GM23338 (cell line): Measurements from ENCODE around the gene RAD51B. TPM values are rescaled to one million over a fixed set of nuclear protein-coding genes. Genes with fewer than 3 reads are reported as not detected.

ENCODE experiments used
- CTCF ChIP-seq, 2 experiments: fragments of 200-600 bp in 1 of 2; sonication (generic) in 1 of 2; conservative IDR thresholded peaks; 2 replicates each; pipeline versions ENCODE4 v1.5.1 to v1.6.1; 2016 to 2017; ENCODE audit warnings: antibody characterized with exemption in 2 of 2, low read depth in 2 of 2, mild to moderate bottlenecking in 2 of 2, moderate library complexity in 1 of 2
- ETS1 ChIP-seq: IDR thresholded peaks from 2 replicates; pipeline ENCODE4 v1.6.1; 2016; ENCODE audit warnings: antibody characterized with exemption
- NANOG ChIP-seq: IDR thresholded peaks from 2 replicates; pipeline ENCODE4 v1.6.1; 2016; ENCODE audit warnings: antibody characterized with exemption, borderline replicate concordance
- POLR2AphosphoS5 ChIP-seq: IDR thresholded peaks from 2 replicates; pipeline ENCODE4 v1.6.1; 2016; ENCODE audit warnings: antibody characterized with exemption, low read depth
- STAT1 ChIP-seq: IDR thresholded peaks from one replicate; pipeline ENCODE4 v1.6.1; 2016; ENCODE audit warnings: antibody characterized with exemption; ENCODE audit not compliant: unreplicated experiment
- ZNF114 ChIP-seq: fragments of 250-450 bp; sonication (Bioruptor Pico); IDR thresholded peaks from 2 replicates; pipeline ENCODE4 v1.5.0; 2020; ENCODE audit warnings: mild to moderate bottlenecking, moderate library complexity
- ZNF462 ChIP-seq: fragments of 250-450 bp; sonication (Bioruptor Pico); IDR thresholded peaks from 2 replicates; pipeline ENCODE4 v1.5.0; 2020; ENCODE audit warnings: mild to moderate bottlenecking, moderate library complexity
- polyA plus RNA-seq: library from polyadenylated mRNA; unstranded; fragments of >200 nt; fragmentation: Nextera tagmentation; extraction: Ambion mirVana; gene quantifications from 2 replicates; pipeline ENCODE4 v1.2.1, GENCODE V29; 2016
- total RNA-seq: library from RNA; depleted of rRNA; stranded (reverse); fragments of >200 nt; shearing (Covaris generic); gene quantifications from 2 replicates; pipeline ENCODE4 v1.2.3, GENCODE V29; 2014

RAD51B gene
- total and polyA plus RNA-seq, 2 experiments from 2014 or later = 15.7 to 29.1 TPM

GRCh38 chr14:68246074-68246785 lies 426.7 kb downstream of the RAD51B start (continued):
- no peak for TF ChIP-seq ZNF462
- no peak for TF ChIP-seq ZNF114
- TF ChIP-seq ETS1 = no peak
- TF ChIP-seq NANOG = no peak
- no peak for TF ChIP-seq CTCF (conservative IDR thresholded peaks at IDR 0.05; ENCODE audit: low read depth in 2 of 2)
- TF ChIP-seq POLR2AphosphoS5 = no peak
- TF ChIP-seq STAT1 = no peak
